Activated B cell treated with CpG ODN at 0.5 μM for 24 hours (primary cell): ENCODE measurements around the gene ODF4. TPM values are rescaled to one million over a fixed set of nuclear protein-coding genes. Genes with fewer than 3 reads are reported as not detected.

Source experiments
- total RNA-seq: library from RNA; stranded (reverse); gene quantifications from 2 replicates; pipeline ENCODE4 v1.2.3, GENCODE V29; 2022

ODF4 gene
- total RNA-seq, 1 donor from 2014 or later, result not detected

Other genes with a start within 250 kb of the ODF4 start
- not detected in 2 replicates for gene ALOXE3, start 221.3 kb upstream of the ODF4 start, total RNA-seq
- gene HES7, start 215.7 kb upstream of the ODF4 start, total RNA-seq, result 0.12 and 0.49 TPM in 2 replicates
- gene PER1, start 187.4 kb upstream of the ODF4 start, total RNA-seq, result 40.7 and 45.0 TPM in 2 replicates
- 82.0 and 97.7 TPM in 2 replicates for gene VAMP2, start 176.9 kb upstream of the ODF4 start, total RNA-seq
- gene TMEM107, start 163.5 kb upstream of the ODF4 start, total RNA-seq, result 17.3 and 20.9 TPM in 2 replicates
- 12.3 and 12.8 TPM in 2 replicates for gene BORCS6, start 149.7 kb upstream of the ODF4 start, total RNA-seq
- gene AURKB, start 129.3 kb upstream of the ODF4 start, total RNA-seq, result 1.7 and 3.0 TPM in 2 replicates
- gene CTC1, start 91.8 kb upstream of the ODF4 start, total RNA-seq, result 121 and 136 TPM in 2 replicates
- 121 and 126 TPM in 2 replicates for gene PFAS, start 90.6 kb upstream of the ODF4 start, total RNA-seq
- gene RANGRF, start 51.2 kb upstream of the ODF4 start, total RNA-seq, result 50.1 and 50.9 TPM in 2 replicates
- gene SLC25A35, start 44.4 kb upstream of the ODF4 start, total RNA-seq, result 6.7 and 7.3 TPM in 2 replicates
- gene ARHGEF15, start 29.6 kb upstream of the ODF4 start, total RNA-seq, result not detected in 2 replicates
- 3,512 and 4,174 TPM in 2 replicates for gene RPL26, start 43.4 kb downstream of the ODF4 start, total RNA-seq
- gene RNF222, start 58.0 kb downstream of the ODF4 start, total RNA-seq, result not detected in 2 replicates
- gene NDEL1, start 96.0 kb downstream of the ODF4 start, total RNA-seq, result 64.6 and 82.6 TPM in 2 replicates